ENCODE results near the gene ELOVL5.
"Not testable (repeated sequence)": the region's sequence is repeated elsewhere in the genome, so short reads cannot be mapped to it uniquely, and the experiment has no call there.

ELOVL5 gene

DNA sequence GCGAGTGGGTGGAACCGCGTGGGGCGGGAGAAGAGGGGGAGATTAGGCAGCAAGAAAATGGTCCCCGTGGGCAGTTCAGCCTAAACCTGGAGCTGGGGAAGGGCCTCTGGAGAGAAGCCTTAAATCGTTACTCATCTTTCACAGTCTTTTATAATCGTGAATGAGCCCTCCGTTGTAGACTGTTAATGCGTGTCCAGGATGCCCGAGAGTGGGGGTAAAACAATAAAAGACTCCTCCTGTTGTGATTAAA lies 11.0 kb upstream of the ELOVL5 start:
- no CpG with 5 or more reads among the region's 10 CpGs for WGBS (ENCODE audit: insufficient coverage, insufficient read length)
- H3K27ac ChIP-seq (ENCODE audit: low read length), result no peak overlapping the region
- H3K9me3 ChIP-seq (ENCODE audit: control insufficient read depth, insufficient read depth, low read length), result no peaks in the 10 kb centered on the region
- H3K4me1 ChIP-seq (ENCODE audit: control insufficient read depth, insufficient read depth, low read length), result peaks cover 1% of the 10 kb centered on the region; the same call in 1 of the 2 replicates
- H3K36me3 ChIP-seq (ENCODE audit: control insufficient read depth, insufficient read depth, low read length), result no peaks in the 10 kb centered on the region
- peak overlapping the region; percentile 37; the same call in 1 of the 2 replicates for H3K4me3 ChIP-seq (ENCODE audit: low read length)
- H3K27me3 ChIP-seq (ENCODE audit: control insufficient read depth, insufficient read depth, low read length), result no peaks in the 10 kb centered on the region
- no peak for DNase-seq (ENCODE audit: low read depth, low spot score)

- H3K4me1 ChIP-seq (ENCODE audit: control insufficient read depth, insufficient read depth, low read length), result peaks cover 1% of the 10 kb centered on the region; the same call in 1 of the 2 replicates
- no peaks in the 10 kb centered on the region for H3K36me3 ChIP-seq (ENCODE audit: control insufficient read depth, insufficient read depth, low read length)
- H3K27me3 ChIP-seq (ENCODE audit: control insufficient read depth, insufficient read depth, low read length), result no peaks in the 10 kb centered on the region
- H3K4me3 ChIP-seq (ENCODE audit: low read length), result peak overlapping the region; percentile 72; the same call in 1 of the 2 replicates
- no peaks in the 10 kb centered on the region for H3K9me3 ChIP-seq (ENCODE audit: control insufficient read depth, insufficient read depth, low read length)
- DNase-seq (ENCODE audit: low read depth, low spot score), result peak; percentile 88
- no peak overlapping the region for H3K27ac ChIP-seq (ENCODE audit: low read length)
- no CpG with 5 or more reads among the region's 73 CpGs for WGBS (ENCODE audit: insufficient coverage, insufficient read length)
Measured at GRCh38 chr6:53359095-53359842, 10.5 kb upstream of the ELOVL5 start.

DNA sequence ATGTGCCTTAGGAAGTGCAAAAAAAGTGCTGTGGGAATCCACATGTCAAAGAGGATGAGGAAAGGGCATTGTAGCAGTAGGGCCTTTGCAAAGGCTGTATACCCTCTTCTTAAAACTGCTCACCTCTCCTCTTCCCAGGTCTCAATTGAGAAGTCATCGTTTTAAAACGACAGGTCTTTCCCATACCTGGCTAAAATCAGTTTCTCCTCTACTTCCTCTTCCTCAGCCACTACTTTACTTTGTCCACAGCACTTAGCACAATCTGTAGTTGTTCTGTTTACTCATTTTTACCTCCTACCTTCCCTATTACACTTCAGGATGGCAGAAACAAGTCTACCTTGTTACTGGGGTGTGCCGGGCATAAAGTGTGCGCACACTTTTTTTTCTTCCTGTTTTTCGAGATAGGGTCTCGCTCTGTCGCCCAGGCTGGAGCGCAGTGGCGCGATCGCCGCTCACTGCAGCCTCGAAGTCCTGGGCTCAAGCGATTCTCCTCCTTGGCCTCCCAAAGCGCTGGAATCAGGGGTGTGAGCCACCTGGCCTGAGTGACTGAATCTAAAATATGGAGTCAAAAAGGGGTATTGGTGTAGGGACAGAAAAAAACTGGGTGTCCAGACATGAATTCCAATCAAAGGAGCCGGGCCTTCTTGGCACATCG lies 9.8 kb upstream of the ELOVL5 start:
- Histone ChIP-seq H3K36me3 (ENCODE audit: control insufficient read depth, insufficient read depth, low read length) (no peaks in the 10 kb centered on the region), H3K27me3 (ENCODE audit: control insufficient read depth, insufficient read depth, low read length) (no peaks in the 10 kb centered on the region), H3K4me3 (ENCODE audit: low read length) (peak overlapping the region; percentile 72; the same call in 1 of the 2 replicates), H3K27ac (ENCODE audit: low read length) (no peak overlapping the region), H3K4me1 (ENCODE audit: control insufficient read depth, insufficient read depth, low read length) (peaks cover 1% of the 10 kb centered on the region; the same call in 1 of the 2 replicates), H3K9me3 (ENCODE audit: control insufficient read depth, insufficient read depth, low read length) (no peaks in the 10 kb centered on the region)
- DNase-seq (ENCODE audit: low read depth, low spot score), result no peak
- no CpG with 5 or more reads among the region's 17 CpGs for WGBS (ENCODE audit: insufficient coverage, insufficient read length)

DNA sequence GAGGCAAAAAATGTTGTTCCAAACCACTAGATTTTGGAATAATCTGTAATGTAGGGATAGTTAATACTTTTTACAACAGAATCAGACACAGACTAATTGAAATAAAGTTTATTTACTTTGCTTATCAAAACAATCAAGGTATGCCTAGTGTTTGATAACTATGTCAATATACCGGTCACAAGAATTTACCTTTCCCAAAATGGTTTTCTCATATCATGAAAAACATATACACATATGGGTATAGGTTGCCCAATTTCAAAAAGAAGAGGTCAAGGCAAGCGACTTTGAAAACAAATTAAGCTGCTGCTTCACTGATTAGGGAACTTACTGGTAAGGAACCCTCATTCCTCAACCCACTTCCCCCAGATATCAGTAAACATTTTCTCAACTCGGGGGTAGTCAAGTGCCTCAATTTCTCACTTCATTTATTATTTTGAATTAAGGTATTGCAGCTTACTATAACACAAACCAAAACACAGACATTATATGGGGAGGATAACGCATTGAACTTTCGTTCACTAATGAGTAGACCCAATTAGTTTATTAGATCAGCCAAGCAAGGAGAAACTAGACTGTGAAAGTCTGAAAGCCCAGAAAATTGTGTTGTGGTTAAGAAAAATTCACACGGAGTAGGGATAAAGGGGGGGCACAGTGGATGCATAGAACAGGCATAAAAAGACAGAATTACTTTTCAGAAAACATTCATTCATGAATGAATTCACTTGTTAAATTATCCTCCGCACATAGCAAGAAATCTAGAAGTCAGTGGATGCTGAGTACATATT lies 9.0 kb upstream of the ELOVL5 start:
- DNase-seq (ENCODE audit: low read depth, low spot score), result no peak
- no CpG with 5 or more reads among the region's 7 CpGs for WGBS (ENCODE audit: insufficient coverage, insufficient read length)
- Histone ChIP-seq H3K4me1 (ENCODE audit: control insufficient read depth, insufficient read depth, low read length) (peaks cover 1% of the 10 kb centered on the region; the same call in 1 of the 2 replicates), H3K27ac (ENCODE audit: low read length) (no peak overlapping the region), H3K27me3 (ENCODE audit: control insufficient read depth, insufficient read depth, low read length) (no peaks in the 10 kb centered on the region), H3K9me3 (ENCODE audit: control insufficient read depth, insufficient read depth, low read length) (no peaks in the 10 kb centered on the region), H3K4me3 (ENCODE audit: low read length) (no peak overlapping the region), H3K36me3 (ENCODE audit: control insufficient read depth, insufficient read depth, low read length) (no peaks in the 10 kb centered on the region)

DNA sequence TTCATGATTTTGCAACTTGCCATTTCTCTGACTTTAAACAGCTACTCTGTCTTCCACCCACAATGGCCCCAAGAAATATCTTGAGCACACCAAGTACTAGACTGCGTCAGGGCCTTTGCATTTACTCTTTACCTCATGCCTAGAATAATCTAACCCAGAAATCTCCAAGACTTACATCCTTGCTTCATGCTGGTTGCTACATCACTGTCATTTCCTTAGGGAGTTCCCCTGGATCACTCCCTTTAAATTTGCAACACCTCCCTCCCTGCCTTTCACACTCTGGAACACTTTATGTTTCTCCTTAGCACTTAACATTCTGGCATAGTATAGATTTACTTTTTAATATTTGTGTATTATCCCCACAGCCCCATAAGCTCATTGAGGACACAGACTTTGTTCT lies 4.9 kb upstream of the ELOVL5 start:
- no peak for DNase-seq (ENCODE audit: low read depth, low spot score)
- no CpG with 5 or more reads among the region's 1 CpG for WGBS (ENCODE audit: insufficient coverage, insufficient read length)

GRCh38 chr6:53352360-53352759 lies 3.6 kb upstream of the ELOVL5 start:
- Histone ChIP-seq H3K4me1 (ENCODE audit: control insufficient read depth, insufficient read depth, low read length) (no peaks in the 10 kb centered on the region), H3K27ac (ENCODE audit: low read length) (no peak overlapping the region), H3K9me3 (ENCODE audit: control insufficient read depth, insufficient read depth, low read length) (no peaks in the 10 kb centered on the region), H3K4me3 (ENCODE audit: low read length) (no peak overlapping the region), H3K36me3 (ENCODE audit: control insufficient read depth, insufficient read depth, low read length) (no peaks in the 10 kb centered on the region), H3K27me3 (ENCODE audit: control insufficient read depth, insufficient read depth, low read length) (no peaks in the 10 kb centered on the region)
- no CpG with 5 or more reads among the region's 3 CpGs for WGBS (ENCODE audit: insufficient coverage, insufficient read length)
- DNase-seq (ENCODE audit: low read depth, low spot score), result no peak

More for the DNA sequence above, 4.9 kb upstream of the ELOVL5 start:
- Histone ChIP-seq H3K27ac (ENCODE audit: low read length) (no peak overlapping the region), H3K27me3 (ENCODE audit: control insufficient read depth, insufficient read depth, low read length) (no peaks in the 10 kb centered on the region), H3K4me1 (ENCODE audit: control insufficient read depth, insufficient read depth, low read length) (peaks cover 1% of the 10 kb centered on the region; the same call in 1 of the 2 replicates), H3K9me3 (ENCODE audit: control insufficient read depth, insufficient read depth, low read length) (no peaks in the 10 kb centered on the region), H3K36me3 (ENCODE audit: control insufficient read depth, insufficient read depth, low read length) (no peaks in the 10 kb centered on the region), H3K4me3 (ENCODE audit: low read length) (no peak overlapping the region)

DNA sequence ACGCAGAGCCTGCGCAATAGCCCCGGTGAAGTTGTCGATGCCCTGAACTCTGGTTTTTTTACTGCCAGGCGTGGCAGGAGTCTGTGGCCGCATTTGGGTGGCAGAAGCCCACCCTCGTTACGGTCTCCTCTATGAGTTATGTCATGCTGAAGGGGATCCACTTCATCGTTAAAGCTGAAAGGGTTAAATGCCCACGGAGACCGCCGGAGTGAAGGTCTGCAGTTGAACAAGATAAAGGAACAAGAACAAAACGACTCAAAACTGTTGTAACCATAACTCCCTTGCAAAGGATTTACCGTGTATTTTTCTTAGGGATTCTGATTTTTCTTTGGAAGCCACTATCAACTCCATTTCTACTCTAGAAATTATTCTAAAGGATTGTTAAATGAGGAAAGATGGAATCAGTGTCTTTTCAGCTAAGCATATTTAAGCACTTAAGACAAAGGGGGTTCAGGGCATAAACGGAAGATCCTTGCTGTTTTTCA lies 501 bp upstream of the ELOVL5 start:
- Histone ChIP-seq H3K27me3 (ENCODE audit: control insufficient read depth, insufficient read depth, low read length) (no peaks in the 10 kb centered on the region), H3K4me3 (ENCODE audit: low read length) (peak overlapping the region; percentile 91; the same call in 1 of the 2 replicates), H3K36me3 (ENCODE audit: control insufficient read depth, insufficient read depth, low read length) (no peaks in the 10 kb centered on the region), H3K9me3 (ENCODE audit: control insufficient read depth, insufficient read depth, low read length) (no peaks in the 10 kb centered on the region), H3K27ac (ENCODE audit: low read length) (no peak overlapping the region), H3K4me1 (ENCODE audit: control insufficient read depth, insufficient read depth, low read length) (no peaks in the 10 kb centered on the region)
- WGBS (ENCODE audit: insufficient coverage, insufficient read length), result no CpG with 5 or more reads among the region's 15 CpGs
- no peak for DNase-seq (ENCODE audit: low read depth, low spot score)

- DNase-seq (ENCODE audit: low read depth, low spot score), result no peak
- Histone ChIP-seq H3K36me3 (ENCODE audit: control insufficient read depth, insufficient read depth, low read length) (no peaks in the 10 kb centered on the region), H3K4me1 (ENCODE audit: control insufficient read depth, insufficient read depth, low read length) (no peaks in the 10 kb centered on the region), H3K27me3 (ENCODE audit: control insufficient read depth, insufficient read depth, low read length) (no peaks in the 10 kb centered on the region), H3K4me3 (ENCODE audit: low read length) (peak overlapping the region; percentile 91), H3K9me3 (ENCODE audit: control insufficient read depth, insufficient read depth, low read length) (no peaks in the 10 kb centered on the region), H3K27ac (ENCODE audit: low read length) (no peak overlapping the region)
- no CpG with 5 or more reads among the region's 38 CpGs for WGBS (ENCODE audit: insufficient coverage, insufficient read length)
Measured at GRCh38 chr6:53347921-53348370, 804 bp downstream of the ELOVL5 start.

GRCh38 chr6:53347250-53347920 lies 1.4 kb downstream of the ELOVL5 start:
- Histone ChIP-seq H3K4me3 (ENCODE audit: low read length) (peak overlapping the region; percentile 91), H3K9me3 (ENCODE audit: control insufficient read depth, insufficient read depth, low read length) (no peaks in the 10 kb centered on the region), H3K36me3 (ENCODE audit: control insufficient read depth, insufficient read depth, low read length) (no peaks in the 10 kb centered on the region), H3K27ac (ENCODE audit: low read length) (no peak overlapping the region), H3K27me3 (ENCODE audit: control insufficient read depth, insufficient read depth, low read length) (no peaks in the 10 kb centered on the region), H3K4me1 (ENCODE audit: control insufficient read depth, insufficient read depth, low read length) (no peaks in the 10 kb centered on the region)
- DNase-seq (ENCODE audit: low read depth, low spot score), result no peak
- no CpG with 5 or more reads among the region's 23 CpGs for WGBS (ENCODE audit: insufficient coverage, insufficient read length)

- H3K36me3 ChIP-seq (ENCODE audit: control insufficient read depth, insufficient read depth, low read length); H3K4me3 ChIP-seq (ENCODE audit: low read length); H3K4me1 ChIP-seq (ENCODE audit: control insufficient read depth, insufficient read depth, low read length); H3K27ac ChIP-seq (ENCODE audit: low read length); DNase-seq (ENCODE audit: low read depth, low spot score); H3K9me3 ChIP-seq (ENCODE audit: control insufficient read depth, insufficient read depth, low read length); H3K27me3 ChIP-seq (ENCODE audit: control insufficient read depth, insufficient read depth, low read length): not testable (repeated sequence)
- no CpG with 5 or more reads among the region's 5 CpGs for WGBS (ENCODE audit: insufficient coverage, insufficient read length)
Measured at GRCh38 chr6:53346049-53346448, 2.7 kb downstream of the ELOVL5 start.
